GM12892 (cell line): ENCODE data around the gene PIWIL4.

Source experiments
- POLR2A ChIP-seq: IDR thresholded peaks from 2 replicates; pipeline ENCODE4 v1.6.1; 2011; ENCODE audit warnings: low read depth, low read length, control low read depth
- POLR2AphosphoS5 ChIP-seq: IDR thresholded peaks from 2 replicates; pipeline ENCODE4 v1.6.1; 2011; ENCODE audit warnings: low read depth, low read length, control low read depth

GRCh38 chr11:94656968-94657367 is 89.8 kb downstream of the PIWIL4 start:
- no peak for TF ChIP-seq POLR2A
- no peak for TF ChIP-seq POLR2AphosphoS5
